ENCODE results near the gene IGF2BP1. TPM values are rescaled to one million over a fixed set of nuclear protein-coding genes. Genes with fewer than 3 reads are reported as not detected.

Gene IGF2BP1
- total RNA-seq, 2 donors from 2014 or later = 0.96 TPM; not detected in 1

GRCh38 chr17:48993305-48993704 lies 3.9 kb upstream of the IGF2BP1 start:
- no peak for DNase-seq
- intact Hi-C loops (cut with DNase I) = no loop called here
- H3K9ac ChIP-seq (ENCODE audit: low read depth in 2 of 2, low read length in 2 of 2) = no peak overlapping the region
- no peaks in the 10 kb centered on the region for H3K36me3 ChIP-seq
- peaks cover 12% of the 10 kb centered on the region for H3K4me1 ChIP-seq
- H3K4me3 ChIP-seq = no peak overlapping the region
- no peak for TF ChIP-seq CTCF (IDR thresholded peaks at IDR 0.05)
- H3K27ac ChIP-seq = no peak overlapping the region
- H3K27me3 ChIP-seq = peaks cover 77% of the 10 kb centered on the region
- no peaks in the 10 kb centered on the region for H3K9me3 ChIP-seq

DNA sequence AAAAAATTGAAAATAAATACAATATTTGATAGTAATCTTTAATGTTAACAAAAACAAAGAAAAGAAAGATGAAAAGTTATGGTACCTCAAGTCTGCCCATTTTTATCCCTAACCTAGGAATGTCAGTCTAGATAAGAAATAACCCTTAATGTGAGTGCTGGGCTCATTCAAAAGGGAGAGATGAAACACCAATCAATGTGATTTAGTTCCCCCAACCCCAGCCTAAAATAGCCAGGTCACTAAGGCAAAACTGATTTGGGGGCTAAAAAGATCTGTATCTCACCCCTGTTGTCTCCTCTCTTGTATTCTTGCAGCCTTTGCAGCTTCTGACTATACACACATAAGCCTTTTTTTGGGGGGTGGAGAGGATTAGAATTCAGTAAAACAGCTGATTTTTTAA lies 3.2 kb upstream of the IGF2BP1 start:
- intact Hi-C loops (cut with DNase I) = no loop called here
- H3K9ac ChIP-seq (ENCODE audit: low read depth in 2 of 2, low read length in 2 of 2) = no peak overlapping the region
- H3K36me3 ChIP-seq = no peaks in the 10 kb centered on the region
- DNase-seq = no peak
- H3K27ac ChIP-seq = no peak overlapping the region
- H3K27me3 ChIP-seq = peaks cover 83% of the 10 kb centered on the region
- TF ChIP-seq CTCF (IDR thresholded peaks at IDR 0.05) = no peak
- H3K9me3 ChIP-seq = no peaks in the 10 kb centered on the region
- H3K4me1 ChIP-seq = peaks cover 12% of the 10 kb centered on the region
- no peak overlapping the region for H3K4me3 ChIP-seq

DNA sequence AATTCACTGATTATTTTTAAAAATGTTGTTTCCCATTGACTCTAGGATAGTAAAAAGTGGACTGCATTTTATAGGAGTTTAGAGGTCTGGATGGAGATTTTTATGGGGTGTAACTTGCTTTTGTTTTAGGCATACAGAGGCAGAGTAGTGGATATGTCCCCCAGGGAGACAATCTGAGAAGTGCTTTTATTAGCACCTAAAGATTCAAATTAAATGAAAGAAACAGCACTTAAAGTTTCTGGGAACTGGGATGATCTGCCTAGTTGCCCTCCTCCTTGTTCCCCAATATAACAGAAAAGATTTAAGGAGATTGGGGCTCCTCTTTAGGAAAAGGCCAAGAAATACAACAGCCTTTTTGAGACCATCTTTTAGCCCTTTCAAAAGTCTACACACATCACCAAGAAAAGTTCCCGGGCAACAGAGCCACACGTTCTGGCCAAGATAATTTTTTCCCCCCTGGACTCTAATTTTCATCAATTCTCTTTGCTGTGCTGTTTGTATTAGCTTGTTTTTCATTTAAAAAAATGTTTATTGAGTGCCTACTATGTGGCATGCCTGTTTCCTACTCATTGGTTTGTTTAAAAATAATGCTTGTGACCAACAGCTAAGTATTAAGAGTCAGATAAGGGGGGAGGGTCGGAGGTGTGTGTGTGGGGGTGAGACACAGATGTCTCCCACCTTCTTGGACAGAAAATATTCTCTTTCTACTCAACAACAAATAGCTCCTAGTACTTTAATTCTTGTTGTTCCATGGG lies 2.5 kb upstream of the IGF2BP1 start:
- no peak for TF ChIP-seq CTCF (IDR thresholded peaks at IDR 0.05)
- Histone ChIP-seq H3K9ac (ENCODE audit: low read depth in 2 of 2, low read length in 2 of 2) (no peak overlapping the region), H3K27ac (no peak overlapping the region), H3K4me1 (peaks cover 12% of the 10 kb centered on the region), H3K27me3 (peaks cover 86% of the 10 kb centered on the region), H3K4me3 (no peak overlapping the region), H3K36me3 (no peaks in the 10 kb centered on the region), H3K9me3 (no peaks in the 10 kb centered on the region)
- no peak for DNase-seq
- intact Hi-C loops (cut with DNase I) = no loop called here

- Histone ChIP-seq H3K4me3 (no peak overlapping the region), H3K27me3 (peaks cover 90% of the 10 kb centered on the region), H3K27ac (no peak overlapping the region), H3K9ac (ENCODE audit: low read depth in 2 of 2, low read length in 2 of 2) (no peak overlapping the region), H3K4me1 (peaks cover 12% of the 10 kb centered on the region), H3K9me3 (no peaks in the 10 kb centered on the region), H3K36me3 (no peaks in the 10 kb centered on the region)
- DNase-seq = no peak
- intact Hi-C loops (cut with DNase I) = no loop called here
- no peak for TF ChIP-seq CTCF (IDR thresholded peaks at IDR 0.05)
Measured at GRCh38 chr17:48995304-48995973, 1.7 kb upstream of the IGF2BP1 start.

GRCh38 chr17:48995974-48996721 lies 1.0 kb upstream of the IGF2BP1 start:
- H3K9ac ChIP-seq (ENCODE audit: low read depth in 2 of 2, low read length in 2 of 2) = no peak overlapping the region
- TF ChIP-seq CTCF (IDR thresholded peaks at IDR 0.05) = no peak
- H3K9me3 ChIP-seq = no peaks in the 10 kb centered on the region
- DNase-seq = no peak
- no peaks in the 10 kb centered on the region for H3K36me3 ChIP-seq
- intact Hi-C loops (cut with DNase I) = no loop called here
- H3K27ac ChIP-seq = no peak overlapping the region
- H3K4me1 ChIP-seq = peaks cover 12% of the 10 kb centered on the region
- H3K4me3 ChIP-seq = no peak overlapping the region
- H3K27me3 ChIP-seq = peaks cover 91% of the 10 kb centered on the region
